NCI-H1930 (cell line): ENCODE measurements around the gene PRPF40B.
"Not testable (repeated sequence)": the region's sequence is repeated elsewhere in the genome, so short reads cannot be mapped to it uniquely, and the experiment has no call there.

Experiments used
- DNase-seq, 2 experiments: peaks; one replicate each; lab custom pipeline; 2025; lab: John Stamatoyannopoulos, UW

PRPF40B gene

GRCh38 chr12:49609059-49609874 lies 14.1 kb upstream of the PRPF40B start:
- DNase-seq: no peak

- no peak for DNase-seq
Observed at GRCh38 chr12:49609875-49610154, 13.5 kb upstream of the PRPF40B start.

GRCh38 chr12:49610785-49611184 lies 12.6 kb upstream of the PRPF40B start:
- DNase-seq: not testable (repeated sequence)

DNA sequence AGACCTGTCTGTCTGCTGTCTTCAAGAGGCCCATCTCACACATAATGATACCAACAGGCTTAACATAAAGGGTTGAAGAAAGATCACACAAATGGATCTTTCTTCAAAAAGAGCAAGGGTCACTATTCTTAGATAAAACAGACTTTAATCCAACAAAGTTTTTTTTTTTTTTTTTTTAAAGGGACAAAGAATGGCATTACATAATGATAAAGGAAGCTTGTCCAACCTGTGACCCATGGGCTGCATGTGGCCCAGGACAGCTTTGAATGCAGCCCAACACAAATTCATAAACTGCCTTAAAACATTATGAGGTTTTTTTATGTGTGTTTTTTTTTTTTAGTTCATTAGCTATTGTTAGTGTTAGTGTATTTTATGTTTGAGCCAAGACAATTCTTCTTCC lies 11.2 kb upstream of the PRPF40B start:
- no peak for DNase-seq

GRCh38 chr12:49615725-49616124 lies 7.6 kb upstream of the PRPF40B start:
- no peak for DNase-seq

- DNase-seq: peak in 1 of 2 experiments; percentile 7
Observed at GRCh38 chr12:49616533-49617219, 6.7 kb upstream of the PRPF40B start.

GRCh38 chr12:49618576-49618975 lies 4.8 kb upstream of the PRPF40B start:
- no peak for DNase-seq

GRCh38 chr12:49619286-49619685 lies 4.1 kb upstream of the PRPF40B start:
- DNase-seq: no peak

GRCh38 chr12:49621651-49622500 lies 1.5 kb upstream of the PRPF40B start:
- DNase-seq: no peak

DNA sequence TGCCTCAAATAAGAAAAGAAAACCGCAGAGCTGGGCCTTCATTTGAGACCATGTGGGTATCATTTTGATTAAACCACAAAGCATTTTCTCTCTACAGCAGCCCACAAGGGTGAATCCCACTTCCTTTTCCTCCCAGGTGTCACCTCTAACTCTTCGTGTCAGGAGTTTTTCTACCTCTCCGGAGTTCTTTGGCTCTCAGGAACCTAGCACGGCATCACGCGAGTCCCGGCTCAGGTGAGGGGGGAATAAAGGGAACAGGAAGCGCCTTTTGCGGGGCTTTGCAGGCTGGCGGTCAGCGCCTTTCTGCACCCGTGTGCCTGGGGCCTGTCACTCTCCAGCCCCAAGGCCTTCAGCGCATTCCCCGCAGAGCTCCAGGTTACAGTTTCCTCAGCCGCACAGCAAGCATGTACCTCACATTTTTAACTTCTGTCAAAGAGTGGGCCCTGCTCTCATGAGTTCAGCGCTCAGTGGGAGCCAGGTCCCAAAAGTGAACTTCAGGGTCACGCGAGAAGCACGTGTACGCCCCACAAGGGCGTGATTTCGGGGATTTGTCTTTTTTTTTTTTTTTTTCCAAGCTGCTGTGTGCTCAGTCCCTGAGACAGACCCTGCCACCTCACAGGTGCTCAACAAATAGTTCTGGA lies 740 bp upstream of the PRPF40B start:
- DNase-seq: no peak

DNA sequence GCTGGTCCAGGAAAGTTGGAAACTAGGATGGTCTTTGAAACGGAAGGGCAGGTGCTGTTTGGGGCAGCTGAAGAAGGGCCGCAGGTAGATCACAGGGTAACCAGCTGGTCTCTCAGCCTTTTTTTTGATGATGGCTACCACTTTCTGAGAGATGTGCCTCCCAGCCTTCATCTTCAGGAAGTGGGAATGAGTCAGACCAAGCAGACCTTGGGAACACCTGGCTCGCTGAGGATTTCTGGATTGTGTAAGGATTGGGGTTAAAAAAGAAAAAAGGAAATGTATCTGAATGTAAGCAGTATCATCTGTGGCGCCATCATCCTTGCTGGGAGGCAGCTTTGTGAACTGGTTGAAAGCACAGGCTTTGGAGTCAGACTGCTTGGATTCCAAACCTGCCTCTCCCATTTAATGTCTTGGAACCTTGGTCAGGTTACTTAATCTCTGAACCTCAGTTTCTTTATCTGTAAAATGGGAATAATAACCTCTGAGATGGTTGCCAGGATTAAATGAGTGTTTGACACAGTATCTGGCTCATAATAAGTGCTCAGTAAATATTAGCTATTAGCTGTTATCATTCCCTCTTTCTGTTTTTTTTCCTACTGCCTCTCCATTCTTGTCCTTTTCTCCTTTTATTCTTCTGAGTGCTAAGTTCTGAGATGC lies 1.7 kb downstream of the PRPF40B start:
- DNase-seq: no peak

- no peak for DNase-seq
Observed at GRCh38 chr12:49626169-49626835, 2.9 kb downstream of the PRPF40B start.

DNA sequence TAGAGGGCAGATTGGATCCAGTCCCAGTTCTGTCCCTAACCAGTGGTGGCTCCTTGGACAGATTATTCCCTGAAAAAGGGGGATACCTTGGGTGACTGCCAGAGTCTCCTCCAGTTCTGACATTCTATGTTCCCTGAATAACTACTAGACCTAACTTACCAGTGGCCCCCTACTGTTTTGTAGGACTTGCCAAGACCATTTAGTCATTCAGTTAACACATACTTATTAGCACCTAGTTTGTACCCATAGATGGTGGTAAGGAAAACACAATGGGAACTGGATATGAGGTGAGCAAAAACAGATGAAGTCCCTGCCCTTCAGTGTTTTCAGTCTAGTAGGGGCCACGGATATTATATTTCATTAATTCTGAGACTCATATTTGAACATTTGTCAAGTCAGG lies 3.5 kb downstream of the PRPF40B start:
- no peak for DNase-seq

DNA sequence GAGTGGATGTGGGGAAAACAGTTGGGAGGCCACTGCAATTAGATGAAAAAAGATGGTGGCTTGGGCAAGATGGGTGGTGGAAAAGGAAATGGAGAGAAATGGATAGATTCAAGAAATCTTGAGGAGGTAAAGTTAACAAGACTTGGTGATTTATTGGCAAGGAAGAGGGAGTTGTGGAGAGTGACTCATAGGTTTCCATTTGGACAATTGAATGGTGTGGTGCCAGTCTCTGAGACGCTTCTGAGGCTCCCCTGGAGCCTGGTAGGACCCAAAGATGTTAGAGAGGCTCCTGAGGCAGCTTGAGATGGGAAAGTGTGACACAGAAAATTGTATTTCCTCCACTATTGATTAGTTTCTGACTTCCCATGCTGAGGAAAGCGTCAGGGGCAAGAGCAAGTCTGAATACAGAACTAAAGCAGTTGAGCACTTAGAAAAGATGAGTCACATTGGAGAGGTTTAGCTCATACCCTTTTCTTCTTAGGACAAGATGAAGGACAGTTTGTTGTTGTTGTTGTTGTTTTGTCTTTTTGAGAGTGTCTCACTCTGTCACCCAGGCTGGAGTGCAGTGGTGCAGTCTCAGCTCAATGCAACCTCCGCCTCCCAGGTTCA lies 4.5 kb downstream of the PRPF40B start:
- DNase-seq: no peak

- no peak for DNase-seq
Observed at GRCh38 chr12:49631336-49631907, 8.1 kb downstream of the PRPF40B start.

- no peak for DNase-seq
Observed at GRCh38 chr12:49632401-49632800, 9.0 kb downstream of the PRPF40B start.

GRCh38 chr12:49632986-49633702 lies 9.8 kb downstream of the PRPF40B start:
- no peak for DNase-seq

DNA sequence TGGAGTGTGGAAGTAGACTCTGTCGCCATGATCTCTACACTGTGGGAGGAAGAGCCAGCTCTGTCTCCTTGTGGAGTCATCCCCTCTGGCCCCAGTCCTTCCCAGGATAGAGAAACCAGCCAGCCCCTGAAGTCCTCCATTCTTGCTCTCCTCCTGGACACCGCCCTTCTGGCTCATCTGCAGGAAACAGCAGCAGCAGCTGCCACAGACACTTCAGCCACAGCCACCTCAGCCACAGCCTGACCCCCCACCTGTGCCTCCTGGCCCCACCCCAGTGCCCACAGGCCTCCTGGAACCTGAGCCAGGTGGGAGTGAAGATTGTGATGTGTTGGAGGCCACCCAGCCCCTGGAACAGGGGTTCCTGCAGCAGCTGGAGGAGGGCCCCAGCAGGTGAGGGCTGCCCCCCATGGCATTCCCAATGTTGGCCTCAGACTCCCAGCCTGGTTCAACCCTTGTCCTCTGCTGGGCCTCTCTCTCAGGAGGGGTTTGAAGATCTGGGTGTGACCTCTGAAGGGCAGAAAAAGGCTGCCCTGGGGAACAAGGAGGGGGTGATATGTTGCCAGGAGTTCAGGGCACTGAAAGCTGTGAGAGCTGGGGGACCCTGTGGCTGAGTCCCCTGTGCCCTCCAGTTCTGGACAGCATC lies 10.5 kb downstream of the PRPF40B start:
- no peak for DNase-seq

DNA sequence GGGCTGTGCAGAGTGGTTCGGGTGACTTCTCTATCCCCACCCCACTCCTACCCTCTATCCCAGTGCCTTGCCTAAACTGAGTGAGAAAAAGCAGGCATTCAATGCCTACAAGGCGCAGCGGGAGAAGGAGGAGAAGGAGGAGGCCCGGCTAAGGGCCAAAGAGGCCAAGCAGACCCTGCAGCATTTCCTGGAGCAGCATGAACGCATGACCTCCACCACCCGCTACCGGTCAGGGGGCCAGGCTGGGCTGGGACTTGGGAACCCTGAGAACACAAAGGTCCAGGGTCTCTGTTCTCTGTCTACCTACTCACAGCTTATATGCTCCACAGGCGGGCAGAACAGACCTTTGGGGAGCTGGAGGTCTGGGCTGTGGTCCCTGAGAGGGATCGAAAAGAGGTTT lies 11.7 kb downstream of the PRPF40B start:
- no peak for DNase-seq
